ENCODE measurements around the gene DGKH.

DNA sequence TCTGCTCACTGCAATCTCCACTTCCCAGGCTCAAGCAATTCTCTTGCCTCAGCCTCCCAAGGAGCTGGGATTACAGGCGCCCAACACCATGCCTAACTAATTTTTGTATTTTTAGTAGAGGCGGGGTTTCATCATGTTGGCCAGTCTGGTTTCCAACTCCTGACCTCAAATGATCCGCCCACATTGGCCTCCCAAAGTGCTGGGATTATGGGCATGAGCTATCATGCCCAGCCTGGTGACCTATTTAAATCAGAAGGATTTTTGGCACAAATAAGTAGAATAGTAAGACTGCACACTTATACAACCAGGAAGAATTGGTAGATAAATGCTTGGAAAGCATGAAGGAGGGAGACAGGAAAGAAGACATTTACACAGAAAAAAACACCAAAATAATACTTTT is 170.1 kb downstream of the DGKH start:
- no peak for TF ChIP-seq CTCF (IDR thresholded peaks at IDR 0.05)
- TF ChIP-seq ZFX (IDR thresholded peaks at IDR 0.05; ENCODE audit: borderline replicate concordance): no peak
